Measurements from ENCODE around the gene AKAP6. TPM values are rescaled to one million over a fixed set of nuclear protein-coding genes. Genes with fewer than 3 reads are reported as not detected.

The AKAP6 gene
- total and polyA plus RNA-seq, 2 of the 8 experiments (the other 6 are each of a cell fraction or from before 2014, with no cell fraction given), result 0.09 to 0.89 TPM

- Histone ChIP-seq H3K9me3 (ENCODE audit: insufficient read depth in 2 of 2, low read depth in 1 of 2, low read length in 1 of 2) (no peaks in the 10 kb centered on the region), H4K5ac (ENCODE audit: insufficient read length, low read depth, low read length) (no peak overlapping the region), H3K14ac (ENCODE audit: insufficient read length) (no peak overlapping the region), H3K23ac (ENCODE audit: insufficient read length) (no peak overlapping the region), H3K4me3 (ENCODE audit: extremely low read depth in 1 of 4, insufficient read depth in 2 of 4, low read depth in 3 of 4, low read length in 4 of 4) (no peak overlapping the region), H2BK5ac (ENCODE audit: low read depth, low read length) (peak overlapping the region; percentile 85; the same call in 1 of the 2 replicates), H3K9ac (replicated peaks in 1 of 4; ENCODE audit: extremely low read depth in 1 of 4, low read depth in 3 of 4, low read length in 3 of 4) (no peak overlapping the region), H3K23me2 (ENCODE audit: low read depth, low read length) (no peaks in the 10 kb centered on the region), H3K79me2 (ENCODE audit: control insufficient read depth in 1 of 2, insufficient read depth in 2 of 2, low read length in 2 of 2) (no peaks in the 10 kb centered on the region), H3K27me3 (replicated peaks in 1 of 4; ENCODE audit: control insufficient read depth in 3 of 4, extremely low read depth in 1 of 4, insufficient read depth in 3 of 4, low read length in 3 of 4) (no peaks in the 10 kb centered on the region), H2BK12ac (ENCODE audit: low read depth, low read length) (peak overlapping the region; percentile 68; the same call in 1 of the 2 replicates), H3K18ac (ENCODE audit: extremely low read depth, low read length) (no peak overlapping the region), H3K4ac (replicated peaks; ENCODE audit: insufficient read length, low read depth, low read length) (no peak overlapping the region), H2BK120ac (replicated peaks; ENCODE audit: low read depth, low read length) (no peak overlapping the region), H4K8ac (ENCODE audit: extremely low read depth, insufficient read depth, low read length) (no peak overlapping the region), H3K27ac (ENCODE audit: low read depth, low read length) (no peak overlapping the region), H4K91ac (replicated peaks; ENCODE audit: insufficient read length, low read length) (peak overlapping the region; percentile 65), H3K56ac (replicated peaks; ENCODE audit: insufficient read length, low read depth, low read length) (no peak overlapping the region), H2BK15ac (ENCODE audit: low read length) (peak overlapping the region; percentile 67; the same call in 1 of the 2 replicates), H2AFZ (ENCODE audit: low read length) (no peak overlapping the region), H2BK20ac (ENCODE audit: low read length) (no peak overlapping the region), H3K36me3 (ENCODE audit: control insufficient read depth in 2 of 4, insufficient read depth in 4 of 4, low read length in 3 of 4) (no peaks in the 10 kb centered on the region), H3K4me2 (ENCODE audit: insufficient read depth in 1 of 2, low read depth in 2 of 2, low read length in 2 of 2) (peak overlapping the region; percentile 31 to 38; a peak in 3 of 4 replicates), H3K4me1 (replicated peaks in 1 of 4; ENCODE audit: control insufficient read depth in 3 of 4, insufficient read depth in 4 of 4, low read length in 3 of 4) (peaks cover 0 to 6% (median 3%) of the 10 kb centered on the region in 4 experiments; a peak in 3 of 7 replicates), H3K79me1 (ENCODE audit: low read depth, low read length) (no peaks in the 10 kb centered on the region), H4K20me1 (replicated peaks in 1 of 2; ENCODE audit: control insufficient read depth in 1 of 2, insufficient read depth in 2 of 2, low read length in 2 of 2) (no peaks in the 10 kb centered on the region), H2AK5ac (ENCODE audit: low read depth, low read length) (0 out of 2 replicates have a peak overlapping the region, but pooled peaks have one; percentile 53)
- ChIA-PET POLR2A (ENCODE audit: partially characterized antibody) (no interaction called here), CTCF (ENCODE audit: partially characterized antibody) (no interaction called here)
- 38% methylated on average over 2 of the region's 2 CpGs; no CpG with 5 or more reads in 1 of the 2 experiments for WGBS, 2 experiments (ENCODE audit: extremely low coverage in 1 of 2, insufficient coverage in 1 of 2, insufficient read length in 1 of 2, insufficient replicate concordance in 2 of 2, low coverage in 1 of 2, low lambda C conversion rate in 2 of 2, missing lambda C conversion rate in 1 of 2)
- FAIRE-seq (no peak), DNase-seq (ENCODE audit: low read depth in 1 of 2, low spot score in 2 of 2) (no peak)
- TF ChIP-seq TCF12 (IDR thresholded peaks at IDR 0.05; ENCODE audit: low read depth, low read length), result no peak
- TF ChIP-seq SIN3A (conservative IDR thresholded peaks at IDR 0.05 in 1 of 2, IDR thresholded peaks at IDR 0.05 in 1 of 2; ENCODE audit: low read depth in 1 of 2, low read length in 2 of 2), result no peak
- no peak for TF ChIP-seq POU5F1 (IDR thresholded peaks at IDR 0.05; ENCODE audit: low read depth, low read length)
- no peak for TF ChIP-seq CTBP2 (IDR thresholded peaks at IDR 0.05; ENCODE audit: borderline replicate concordance, insufficient read depth, insufficient read length, low read length)
- no peak for TF ChIP-seq JUN (IDR thresholded peaks at IDR 0.05; ENCODE audit: low read depth, low read length)
- TF ChIP-seq RFX5 (IDR thresholded peaks at IDR 0.05; ENCODE audit: borderline replicate concordance, low read depth, low read length), result no peak
- TF ChIP-seq KDM1A (IDR thresholded peaks at IDR 0.05; ENCODE audit: borderline replicate concordance, low read length), result no peak
- no peak for TF ChIP-seq PHF8 (conservative IDR thresholded peaks at IDR 0.05; ENCODE audit: low read depth, low read length)
- TF ChIP-seq RNF2 (IDR thresholded peaks at IDR 0.05; ENCODE audit: borderline replicate concordance, low read depth, low read length, missing control alignments, poor library complexity, severe bottlenecking), result no peak
- TF ChIP-seq JUND (IDR thresholded peaks at IDR 0.05; ENCODE audit: low read length), result no peak
- TF ChIP-seq CREB1 (IDR thresholded peaks at IDR 0.05), result no peak
- no peak for TF ChIP-seq SP1 (IDR thresholded peaks at IDR 0.05; ENCODE audit: low read depth, low read length)
- TF ChIP-seq BCL11A (IDR thresholded peaks at IDR 0.05; ENCODE audit: low read depth in 2 of 2, low read length in 2 of 2), result no peak
- TF ChIP-seq CBX5 (IDR thresholded peaks at IDR 0.05; ENCODE audit: low read depth, low read length), result no peak
Measured at GRCh38 chr14:32342847-32343194, 13.7 kb downstream of the AKAP6 start.
